GM15510 (cell line): ENCODE measurements around the gene NECTIN4.
A peak's percentile ranks its signal among the peaks of the same experiment; 100 is the strongest.

Experiments used
- POLR2A ChIP-seq: IDR thresholded peaks from 3 replicates; pipeline ENCODE4 v1.6.1; 2011; ENCODE audit warnings: borderline replicate concordance; ENCODE audit not compliant: insufficient read length; ENCODE audit errors: extremely low read depth

The NECTIN4 gene

GRCh38 chr1:161089251-161089924 lies at the start of gene NECTIN4:
NECTIN4 (minus strand) TSS chr1:161089558; CDS start chr1:161089296, 262 bp downstream.
- TF ChIP-seq POLR2A, result no peak

- no peak for TF ChIP-seq POLR2A
These were observed 49.1 kb upstream of the NECTIN4 start for GRCh38 chr1:161138431-161138830.

GRCh38 chr1:161137881-161138280 lies 48.5 kb upstream of the NECTIN4 start:
- no peak for TF ChIP-seq POLR2A

- TF ChIP-seq POLR2A, result no peak
These were observed 43.9 kb upstream of the NECTIN4 start for GRCh38 chr1:161133220-161133740.

- peak; percentile 68 for TF ChIP-seq POLR2A
These were observed 43.3 kb upstream of the NECTIN4 start, which contains the start of gene DEDD for GRCh38 chr1:161132410-161133219. DEDD (minus strand) TSS chr1:161132667; CDS start chr1:161124462, 8,205 bp downstream.

GRCh38 chr1:161131523-161132409 lies 42.4 kb upstream of the NECTIN4 start:
- TF ChIP-seq POLR2A, result no peak

- no peak for TF ChIP-seq POLR2A
These were observed 40.9 kb upstream of the NECTIN4 start for GRCh38 chr1:161130266-161130665.

- no peak for TF ChIP-seq POLR2A
These were observed 39.4 kb upstream of the NECTIN4 start for GRCh38 chr1:161128591-161129420.

- TF ChIP-seq POLR2A, result no peak
These were observed 38.3 kb upstream of the NECTIN4 start for GRCh38 chr1:161127649-161128048.

GRCh38 chr1:161122967-161123366 lies 33.6 kb upstream of the NECTIN4 start:
- no peak for TF ChIP-seq POLR2A

- TF ChIP-seq POLR2A, result no peak
These were observed 32.5 kb upstream of the NECTIN4 start for GRCh38 chr1:161121834-161122233.

- no peak for TF ChIP-seq POLR2A
These were observed 31.8 kb upstream of the NECTIN4 start for GRCh38 chr1:161121042-161121650.
